Measurements from ENCODE around the gene HEXIM1. TPM values are rescaled to one million over a fixed set of nuclear protein-coding genes. Genes with fewer than 3 reads are reported as not detected.

The HEXIM1 gene
- total RNA-seq, 4 donors from 2014 or later = 14.5 to 20.5 (median 16.1) TPM

DNA sequence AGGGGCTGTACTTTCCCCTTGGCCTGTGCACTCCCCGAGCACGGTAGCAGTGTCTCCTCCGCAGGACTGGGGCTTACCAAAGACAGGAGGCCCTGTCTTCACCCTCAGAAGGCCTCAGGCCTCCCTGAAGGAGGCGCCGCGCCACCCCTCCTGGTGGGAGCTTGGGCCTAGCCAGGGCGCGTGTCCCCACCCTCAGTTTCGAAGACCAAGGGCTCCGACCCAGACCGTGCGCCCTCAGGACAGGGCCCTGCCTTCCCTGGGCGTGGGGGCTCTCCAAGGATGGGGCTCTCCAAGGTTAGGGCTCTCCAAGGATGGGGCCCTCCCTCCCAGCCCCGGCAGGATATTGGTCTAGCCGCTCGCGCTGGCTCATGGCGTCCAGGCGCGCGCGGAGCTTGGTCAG, 27.7 kb upstream of the HEXIM1 start:
- no peak for TF ChIP-seq CTCF (IDR thresholded peaks at IDR 0.05; ENCODE audit: low read depth)

- TF ChIP-seq CTCF (IDR thresholded peaks at IDR 0.05; ENCODE audit: low read depth) = no peak
These were observed 27.2 kb upstream of the HEXIM1 start for GRCh38 chr17:45121055-45121454.

- TF ChIP-seq CTCF (IDR thresholded peaks at IDR 0.05; ENCODE audit: low read depth) = no peak
These were observed 25.1 kb upstream of the HEXIM1 start for GRCh38 chr17:45123076-45123770.

GRCh38 chr17:45123930-45124796, 24.1 kb upstream of the HEXIM1 start:
- TF ChIP-seq CTCF (IDR thresholded peaks at IDR 0.05; ENCODE audit: low read depth) = no peak

DNA sequence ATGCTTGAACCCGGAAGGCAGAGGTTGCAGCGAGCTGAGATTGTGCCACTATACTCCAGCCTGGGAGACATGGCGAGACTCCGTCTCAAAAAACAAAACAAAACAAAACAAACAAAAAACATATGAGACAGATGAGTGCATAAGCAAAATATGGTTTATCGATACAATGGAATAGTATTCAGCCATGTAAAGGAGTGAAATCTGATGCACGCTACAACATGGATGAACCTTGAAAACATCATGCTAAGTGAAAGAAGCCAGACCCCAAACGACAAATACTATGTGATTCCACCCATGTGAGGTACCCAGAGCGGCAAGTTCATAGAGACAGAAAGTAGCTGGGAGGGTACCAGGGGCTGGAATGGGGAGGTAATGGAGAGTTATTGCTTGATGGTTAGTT, 22.8 kb upstream of the HEXIM1 start:
- TF ChIP-seq CTCF (IDR thresholded peaks at IDR 0.05; ENCODE audit: low read depth) = no peak

- no peak for TF ChIP-seq CTCF (IDR thresholded peaks at IDR 0.05; ENCODE audit: low read depth)
These were observed 21.1 kb upstream of the HEXIM1 start for GRCh38 chr17:45127207-45127547.

GRCh38 chr17:45127548-45128300, 20.6 kb upstream of the HEXIM1 start:
- no peak for TF ChIP-seq CTCF (IDR thresholded peaks at IDR 0.05; ENCODE audit: low read depth)

All from subcutaneous adipose tissue (tissue), 4 donors.